ENCODE results near the gene EXO1. TPM values are rescaled to one million over a fixed set of nuclear protein-coding genes. Genes with fewer than 3 reads are reported as not detected.
"Not testable (repeated sequence)": the region's sequence is repeated elsewhere in the genome, so short reads cannot be mapped to it uniquely, and the experiment has no call there.

The EXO1 gene
- not detected for total RNA-seq

GRCh38 chr1:241847796-241848685 is at the start of gene EXO1:
Gene EXO1 (plus strand): TSS chr1:241848204. CDS start chr1:241850426, 2,222 bp downstream.
- peak; percentile 96 for ATAC-seq
- H3K36me3 ChIP-seq (replicated peaks in 1 of 2; ENCODE audit: insufficient read depth in 1 of 2, low read depth in 2 of 2), result no peaks in the 10 kb centered on the region
- no peaks in the 10 kb centered on the region for H3K9me3 ChIP-seq
- H3K27ac ChIP-seq, result peak within 1 kb of the TSS; percentile 75 to 97 (median 86)
- peaks cover 12% of the 10 kb centered on the region for H3K4me1 ChIP-seq
- WGBS, 2 donors, result 0% methylated on average over 21 to 68 of the region's 68 CpGs
- TF ChIP-seq POLR2A (IDR thresholded peaks at IDR 0.05) (peak in 2 of 3 donors; percentile 27 to 49), CTCF (IDR thresholded peaks at IDR 0.05) (peak in 3 of 7 experiments; percentile 12 to 30 (median 21))
- intact Hi-C loops (cut with DNase I), result no loop called here
- H3K27me3 ChIP-seq, result no peaks in the 10 kb centered on the region
- DNase-seq, result peak; percentile 80 to 88 (median 86)
- peak within 1 kb of the TSS; percentile 26 to 88 for H3K4me3 ChIP-seq

DNA sequence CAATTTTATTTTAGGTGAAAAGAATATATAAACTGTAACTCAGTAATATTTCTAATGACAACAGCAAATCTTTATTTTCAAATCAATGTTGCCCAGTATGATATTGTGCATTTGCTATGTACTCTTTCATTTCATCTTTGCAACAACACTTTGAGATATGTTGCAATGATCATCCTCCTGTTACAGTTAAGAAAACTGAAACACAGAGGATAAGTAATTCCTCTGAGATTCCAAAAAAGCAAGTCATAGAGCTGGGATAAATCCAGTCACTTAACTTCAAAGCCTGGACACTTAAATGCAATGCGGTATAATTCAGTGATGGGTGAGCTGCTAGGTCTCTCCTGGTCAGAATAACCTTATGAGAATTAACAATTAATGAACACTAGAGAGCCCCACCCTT is 48.6 kb upstream of the EXO1 start:
- TF ChIP-seq CTCF (IDR thresholded peaks at IDR 0.05) (no peak), POLR2A (IDR thresholded peaks at IDR 0.05) (no peak)
- intact Hi-C loops (cut with DNase I), result no loop called here
- Histone ChIP-seq H3K9me3 (no peaks in the 10 kb centered on the region), H3K27ac (no peak overlapping the region), H3K4me1 (no peaks in the 10 kb centered on the region), H3K36me3 (replicated peaks in 1 of 2; ENCODE audit: insufficient read depth in 1 of 2, low read depth in 2 of 2) (no peaks in the 10 kb centered on the region), H3K4me3 (no peak overlapping the region), H3K27me3 (no peaks in the 10 kb centered on the region)
- 94 to 100% methylated on average over 1 of the region's 1 CpG for WGBS, 2 donors
- ATAC-seq, result no peak
- DNase-seq, result no peak

DNA sequence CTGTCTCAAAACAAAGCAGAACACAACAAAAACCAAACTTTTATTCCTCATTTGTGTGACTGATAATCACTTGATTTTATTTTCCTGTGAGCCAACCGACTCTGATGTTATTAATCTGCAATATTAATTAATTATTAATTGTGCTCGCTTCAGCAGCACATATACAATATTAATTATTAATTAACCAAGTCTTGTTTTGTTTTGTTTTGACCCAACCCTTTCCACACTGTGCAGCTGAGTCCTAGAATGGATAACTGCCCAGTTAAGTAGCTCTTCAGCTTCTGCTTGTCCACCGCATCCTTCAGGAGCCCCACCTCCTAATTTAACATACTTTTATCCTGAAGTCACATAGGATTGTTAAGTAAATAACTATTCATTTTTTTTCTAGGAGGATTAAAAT is 47.4 kb upstream of the EXO1 start:
- no peak overlapping the region for H3K4me3 ChIP-seq
- no peaks in the 10 kb centered on the region for H3K27me3 ChIP-seq
- no peaks in the 10 kb centered on the region for H3K36me3 ChIP-seq (replicated peaks in 1 of 2; ENCODE audit: insufficient read depth in 1 of 2, low read depth in 2 of 2)
- no peak overlapping the region for H3K27ac ChIP-seq
- intact Hi-C loops (cut with DNase I), result no loop called here
- no peak for ATAC-seq
- TF ChIP-seq CTCF (IDR thresholded peaks at IDR 0.05) (no peak), POLR2A (IDR thresholded peaks at IDR 0.05) (no peak)
- H3K9me3 ChIP-seq, result no peaks in the 10 kb centered on the region
- 48 to 49% methylated on average over 3 of the region's 3 CpGs for WGBS, 2 donors
- no peaks in the 10 kb centered on the region for H3K4me1 ChIP-seq
- no peak for DNase-seq

DNA sequence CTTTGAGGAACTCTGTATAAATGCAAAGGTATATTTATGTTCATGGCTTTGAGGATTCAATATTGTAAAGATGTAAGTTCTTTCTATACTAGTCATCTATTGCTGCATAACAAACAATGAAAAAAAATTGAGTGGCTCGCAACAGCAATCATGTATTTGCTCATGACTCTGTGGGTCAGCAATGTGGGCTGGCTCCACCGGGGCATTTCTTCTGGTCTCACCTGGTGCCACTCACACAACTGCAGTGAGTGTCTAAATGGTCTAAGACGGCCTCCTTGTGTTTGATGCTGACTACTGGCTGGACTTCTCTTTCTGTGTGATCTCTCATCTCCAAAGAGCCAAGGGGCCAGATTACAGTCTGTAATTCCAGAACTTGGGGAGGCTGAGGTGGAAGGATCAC is 45.1 kb upstream of the EXO1 start:
- TF ChIP-seq POLR2A (IDR thresholded peaks at IDR 0.05), result no peak
- no peak for TF ChIP-seq CTCF (IDR thresholded peaks at IDR 0.05)
- no peaks in the 10 kb centered on the region for H3K9me3 ChIP-seq
- no peaks in the 10 kb centered on the region for H3K36me3 ChIP-seq (replicated peaks in 1 of 2; ENCODE audit: insufficient read depth in 1 of 2, low read depth in 2 of 2)
- no peak for DNase-seq
- intact Hi-C loops (cut with DNase I), result no loop called here
- no peak overlapping the region for H3K27ac ChIP-seq
- H3K4me1 ChIP-seq, result no peaks in the 10 kb centered on the region
- 52 to 54% methylated on average over 3 of the region's 3 CpGs for WGBS, 2 donors
- ATAC-seq, result no peak
- no peaks in the 10 kb centered on the region for H3K27me3 ChIP-seq
- no peak overlapping the region for H3K4me3 ChIP-seq

DNA sequence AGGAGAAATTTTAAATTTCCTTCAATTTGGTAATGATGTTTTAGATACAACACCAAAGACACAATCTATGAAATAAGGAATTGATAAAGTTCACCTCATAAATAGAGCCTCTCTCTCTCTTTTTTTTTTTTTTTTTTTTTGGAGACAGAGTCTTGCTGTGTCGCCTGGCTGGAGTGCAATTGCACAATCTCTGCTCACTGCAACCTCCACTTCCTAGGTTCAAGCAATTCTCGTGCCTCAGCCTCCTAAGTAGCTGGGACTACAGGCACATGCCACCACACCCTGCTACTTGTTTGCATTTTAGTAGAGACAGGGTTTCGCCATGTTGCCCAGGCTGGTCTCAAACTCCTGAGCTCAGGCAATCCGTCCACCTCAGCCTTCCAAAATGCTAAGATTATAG is 43.3 kb upstream of the EXO1 start:
- DNase-seq; H3K27ac ChIP-seq; H3K4me1 ChIP-seq; H3K36me3 ChIP-seq (replicated peaks in 1 of 2; ENCODE audit: insufficient read depth in 1 of 2, low read depth in 2 of 2); H3K27me3 ChIP-seq; ATAC-seq; H3K4me3 ChIP-seq; intact Hi-C loops (cut with DNase I); H3K9me3 ChIP-seq: not testable (repeated sequence)
- WGBS, 2 donors, result 65 to 84% methylated on average over 4 of the region's 4 CpGs
